Measurements from ENCODE around the gene PMEPA1.

The PMEPA1 gene

DNA sequence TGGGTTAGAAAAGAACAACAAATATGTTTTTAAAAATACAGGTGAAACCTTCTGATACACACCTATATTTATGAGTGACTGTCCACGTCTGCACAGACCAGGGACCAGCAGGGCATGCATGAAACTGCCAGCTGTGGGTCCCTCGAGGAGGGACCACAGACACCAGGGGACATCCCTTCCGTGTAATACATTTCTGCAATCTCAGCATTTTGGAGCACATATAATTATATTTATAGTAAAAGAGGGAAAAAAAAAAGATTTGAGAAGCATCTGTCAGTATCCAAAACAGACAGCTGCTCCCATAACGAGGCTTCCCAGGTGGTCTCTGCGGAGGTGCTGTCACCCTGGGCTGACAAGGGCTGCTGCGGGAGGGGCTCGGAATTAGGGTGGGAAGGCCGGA is 40.2 kb downstream of the PMEPA1 start:
- H3K36me3 ChIP-seq (ENCODE audit: control insufficient read depth in 2 of 2, insufficient read depth in 1 of 2, low read length in 2 of 2) = no peaks in the 10 kb centered on the region
- TF ChIP-seq KLF8 (tag by site-specific recombination; IDR thresholded peaks at IDR 0.05) (no peak), ZNF791 (tag by site-specific recombination; IDR thresholded peaks at IDR 0.05) (no peak), ZNF433 (tag by site-specific recombination; IDR thresholded peaks at IDR 0.05; ENCODE audit: low read depth) (no peak), ZNF132 (tag by site-specific recombination; IDR thresholded peaks at IDR 0.05; ENCODE audit: borderline replicate concordance) (no peak), ZBTB20 (tag by site-specific recombination; IDR thresholded peaks at IDR 0.05) (no peak), PRDM1 (tag by site-specific recombination; IDR thresholded peaks at IDR 0.05) (no peak), ZNF621 (tag by site-specific recombination; IDR thresholded peaks at IDR 0.05) (no peak), ZNF394 (tag by site-specific recombination; IDR thresholded peaks at IDR 0.05; ENCODE audit: borderline replicate concordance) (no peak)
- H3K4me1 ChIP-seq (ENCODE audit: control insufficient read depth, insufficient read depth, low read length) = no peaks in the 10 kb centered on the region
- ChIA-PET POLR2A (no interaction called here), CTCF (interaction anchor here (0.6 kb wide), 1 partner anchor 10 kb away, joined by 3 read pairs; no protein-coding TSS in a partner anchor)
- H3K27ac ChIP-seq (ENCODE audit: extremely low read depth, low read depth, low read length) = no peak overlapping the region
- H3K4me3 ChIP-seq (ENCODE audit: low read depth, low read length) = no peak overlapping the region
- no peaks in the 10 kb centered on the region for H3K9me3 ChIP-seq (ENCODE audit: control insufficient read depth, insufficient read depth, low read depth, low read length)

DNA sequence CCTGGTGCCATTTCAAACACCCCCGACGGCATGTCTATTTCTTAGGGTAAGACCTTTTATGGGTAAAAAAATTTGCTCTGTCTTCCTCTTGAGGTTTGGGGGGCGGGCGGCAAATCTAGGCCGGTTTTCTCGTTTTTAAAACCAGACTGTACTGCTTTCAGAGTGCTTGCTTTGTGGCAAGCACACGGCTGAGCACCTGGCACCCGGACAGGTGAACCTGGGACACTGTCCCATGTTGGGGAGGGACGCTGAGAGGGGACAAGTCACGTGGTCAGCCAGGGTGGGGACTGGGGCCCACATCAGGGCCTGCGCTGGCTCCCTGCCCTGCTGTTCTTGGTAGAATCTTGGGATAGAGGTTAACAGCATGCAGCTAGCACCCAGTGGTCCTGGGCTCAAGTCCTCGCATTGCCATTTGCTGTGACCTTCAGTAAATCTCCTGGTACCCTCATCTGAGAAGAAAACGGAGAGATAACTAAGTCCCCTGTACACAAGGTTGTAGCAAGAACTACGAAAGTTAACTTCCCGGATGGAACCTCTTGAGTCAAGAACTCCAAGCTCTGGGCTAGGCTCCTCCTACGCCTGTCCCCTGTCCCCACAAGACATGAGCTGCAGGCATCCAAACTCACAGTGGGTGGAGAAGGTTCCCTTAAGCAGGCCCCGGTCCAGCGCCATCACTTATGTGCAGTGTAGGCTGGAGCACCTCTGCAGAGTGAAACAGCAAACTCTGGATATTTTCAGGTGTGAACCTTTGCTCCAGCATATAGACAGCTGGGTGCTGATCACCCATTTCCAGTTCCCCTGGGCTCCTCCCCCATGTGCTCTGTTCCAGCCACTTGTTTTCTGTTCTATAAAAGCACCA is 41.7 kb downstream of the PMEPA1 start:
- no peaks in the 10 kb centered on the region for H3K4me1 ChIP-seq (ENCODE audit: control insufficient read depth, insufficient read depth, low read length)
- no peak for TF ChIP-seq ZNF561 (tag by site-specific recombination; IDR thresholded peaks at IDR 0.05; ENCODE audit: borderline replicate concordance)
- no peak for TF ChIP-seq ZNF658 (tag by site-specific recombination; IDR thresholded peaks at IDR 0.05)
- TF ChIP-seq, protein P1, sequence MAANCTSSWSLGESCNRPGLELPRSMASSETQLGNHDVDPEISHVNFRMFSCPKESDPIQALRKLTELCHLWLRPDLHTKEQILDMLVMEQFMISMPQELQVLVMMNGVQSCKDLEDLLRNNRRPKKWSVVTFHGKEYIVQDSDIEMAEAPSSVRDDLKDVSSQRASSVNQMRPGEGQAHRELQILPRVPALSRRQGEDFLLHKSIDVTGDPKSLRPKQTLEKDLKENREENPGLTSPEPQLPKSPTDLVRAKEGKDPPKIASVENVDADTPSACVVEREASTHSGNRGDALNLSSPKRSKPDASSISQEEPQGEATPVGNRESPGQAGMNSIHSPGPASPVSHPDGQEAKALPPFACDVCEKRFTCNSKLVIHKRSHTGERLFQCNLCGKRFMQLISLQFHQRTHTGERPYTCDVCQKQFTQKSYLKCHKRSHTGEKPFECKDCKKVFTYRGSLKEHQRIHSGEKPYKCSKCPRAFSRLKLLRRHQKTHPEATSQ (tag by site-specific recombination; IDR thresholded peaks at IDR 0.05) = no peak
- no peak overlapping the region for H3K4me3 ChIP-seq (ENCODE audit: low read depth, low read length)
- no peaks in the 10 kb centered on the region for H3K9me3 ChIP-seq (ENCODE audit: control insufficient read depth, insufficient read depth, low read depth, low read length)
- H3K36me3 ChIP-seq (ENCODE audit: control insufficient read depth in 2 of 2, insufficient read depth in 1 of 2, low read length in 2 of 2) = no peaks in the 10 kb centered on the region
- ChIA-PET CTCF (interaction anchor here (1.9 kb wide), 1 partner anchor 419 kb away, joined by 5 read pairs; no protein-coding TSS in a partner anchor), POLR2A (no interaction called here)
- H3K27ac ChIP-seq (ENCODE audit: extremely low read depth, low read depth, low read length) = no peak overlapping the region

DNA sequence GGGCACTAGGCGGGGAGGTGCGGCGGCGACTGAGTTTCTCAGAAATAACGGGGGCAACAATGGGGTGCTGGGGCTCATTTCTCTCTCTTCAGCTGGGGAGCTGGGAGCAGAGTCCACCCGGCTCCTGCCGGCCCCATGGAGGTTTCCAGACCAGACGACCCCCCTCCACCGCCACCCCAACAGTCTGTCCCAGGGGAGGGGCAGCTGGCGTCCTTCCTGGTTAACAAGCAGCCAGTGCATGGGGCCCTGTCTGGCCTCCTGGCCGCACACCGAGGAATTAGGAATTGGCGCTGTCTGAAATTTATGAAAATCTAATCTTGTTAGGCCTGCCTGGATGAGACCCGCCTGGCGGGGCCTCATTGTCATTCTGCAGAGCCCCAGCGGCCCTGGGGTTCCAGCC is 42.4 kb downstream of the PMEPA1 start:
- Histone ChIP-seq H3K9me3 (ENCODE audit: control insufficient read depth, insufficient read depth, low read depth, low read length) (no peaks in the 10 kb centered on the region), H3K36me3 (ENCODE audit: control insufficient read depth in 2 of 2, insufficient read depth in 1 of 2, low read length in 2 of 2) (no peaks in the 10 kb centered on the region), H3K4me3 (ENCODE audit: low read depth, low read length) (no peak overlapping the region), H3K27ac (ENCODE audit: extremely low read depth, low read depth, low read length) (no peak overlapping the region), H3K4me1 (ENCODE audit: control insufficient read depth, insufficient read depth, low read length) (no peaks in the 10 kb centered on the region)
- ChIA-PET CTCF (interaction anchor here (1.9 kb wide), 1 partner anchor 420 kb away, joined by 5 read pairs; no protein-coding TSS in a partner anchor), POLR2A (no interaction called here)
- no peak for TF ChIP-seq ZNF473 (tag by site-specific recombination; IDR thresholded peaks at IDR 0.05)
- TF ChIP-seq ZNF777 (tag by site-specific recombination; IDR thresholded peaks at IDR 0.05; ENCODE audit: borderline replicate concordance) = no peak

DNA sequence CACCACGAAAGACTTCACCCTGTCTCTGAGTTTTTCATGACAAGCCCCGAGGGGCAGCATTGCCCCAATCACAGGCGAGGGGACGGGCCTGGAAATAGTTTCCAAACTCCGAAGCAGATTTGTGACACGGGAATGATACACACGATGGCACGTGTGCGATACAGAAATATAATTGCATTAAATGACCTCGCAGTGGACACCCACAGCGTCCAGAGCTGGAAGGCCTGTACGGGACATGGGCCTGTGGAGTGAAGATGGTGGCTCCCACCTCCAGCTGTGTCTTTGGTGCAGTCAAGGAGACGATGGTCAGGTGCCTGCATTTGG is 43.0 kb downstream of the PMEPA1 start:
- H3K4me3 ChIP-seq (ENCODE audit: low read depth, low read length) = no peak overlapping the region
- H3K4me1 ChIP-seq (ENCODE audit: control insufficient read depth, insufficient read depth, low read length) = no peaks in the 10 kb centered on the region
- no peaks in the 10 kb centered on the region for H3K9me3 ChIP-seq (ENCODE audit: control insufficient read depth, insufficient read depth, low read depth, low read length)
- no peak overlapping the region for H3K27ac ChIP-seq (ENCODE audit: extremely low read depth, low read depth, low read length)
- no peaks in the 10 kb centered on the region for H3K36me3 ChIP-seq (ENCODE audit: control insufficient read depth in 2 of 2, insufficient read depth in 1 of 2, low read length in 2 of 2)
- ChIA-PET POLR2A (no interaction called here), CTCF (no interaction called here)
- no peak for TF ChIP-seq ZNF785 (tag by site-specific recombination; IDR thresholded peaks at IDR 0.05)
- TF ChIP-seq ZNF311 (tag by site-specific recombination; IDR thresholded peaks at IDR 0.05; ENCODE audit: borderline replicate concordance) = no peak
- TF ChIP-seq, protein P2, sequence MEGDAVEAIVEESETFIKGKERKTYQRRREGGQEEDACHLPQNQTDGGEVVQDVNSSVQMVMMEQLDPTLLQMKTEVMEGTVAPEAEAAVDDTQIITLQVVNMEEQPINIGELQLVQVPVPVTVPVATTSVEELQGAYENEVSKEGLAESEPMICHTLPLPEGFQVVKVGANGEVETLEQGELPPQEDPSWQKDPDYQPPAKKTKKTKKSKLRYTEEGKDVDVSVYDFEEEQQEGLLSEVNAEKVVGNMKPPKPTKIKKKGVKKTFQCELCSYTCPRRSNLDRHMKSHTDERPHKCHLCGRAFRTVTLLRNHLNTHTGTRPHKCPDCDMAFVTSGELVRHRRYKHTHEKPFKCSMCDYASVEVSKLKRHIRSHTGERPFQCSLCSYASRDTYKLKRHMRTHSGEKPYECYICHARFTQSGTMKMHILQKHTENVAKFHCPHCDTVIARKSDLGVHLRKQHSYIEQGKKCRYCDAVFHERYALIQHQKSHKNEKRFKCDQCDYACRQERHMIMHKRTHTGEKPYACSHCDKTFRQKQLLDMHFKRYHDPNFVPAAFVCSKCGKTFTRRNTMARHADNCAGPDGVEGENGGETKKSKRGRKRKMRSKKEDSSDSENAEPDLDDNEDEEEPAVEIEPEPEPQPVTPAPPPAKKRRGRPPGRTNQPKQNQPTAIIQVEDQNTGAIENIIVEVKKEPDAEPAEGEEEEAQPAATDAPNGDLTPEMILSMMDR (tag by site-specific recombination; IDR thresholded peaks at IDR 0.05) = no peak
- TF ChIP-seq GLI4 (tag by site-specific recombination; IDR thresholded peaks at IDR 0.05) = no peak
- TF ChIP-seq, protein P3, sequence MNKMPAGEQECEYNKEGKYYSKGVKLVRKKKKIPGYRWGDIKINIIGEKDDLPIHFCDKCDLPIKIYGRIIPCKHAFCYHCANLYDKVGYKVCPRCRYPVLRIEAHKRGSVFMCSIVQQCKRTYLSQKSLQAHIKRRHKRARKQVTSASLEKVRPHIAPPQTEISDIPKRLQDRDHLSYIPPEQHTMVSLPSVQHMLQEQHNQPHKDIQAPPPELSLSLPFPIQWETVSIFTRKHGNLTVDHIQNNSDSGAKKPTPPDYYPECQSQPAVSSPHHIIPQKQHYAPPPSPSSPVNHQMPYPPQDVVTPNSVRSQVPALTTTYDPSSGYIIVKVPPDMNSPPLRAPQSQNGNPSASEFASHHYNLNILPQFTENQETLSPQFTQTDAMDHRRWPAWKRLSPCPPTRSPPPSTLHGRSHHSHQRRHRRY (tag by site-specific recombination; IDR thresholded peaks at IDR 0.05) = no peak
- no peak for TF ChIP-seq SP7 (tag by site-specific recombination; IDR thresholded peaks at IDR 0.05)
- TF ChIP-seq BCL11B (tag by site-specific recombination; IDR thresholded peaks at IDR 0.05; ENCODE audit: low read depth) = no peak
- no peak for TF ChIP-seq HOXC10 (CRISPR knock-in tag; IDR thresholded peaks at IDR 0.05)
- TF ChIP-seq, protein P4, sequence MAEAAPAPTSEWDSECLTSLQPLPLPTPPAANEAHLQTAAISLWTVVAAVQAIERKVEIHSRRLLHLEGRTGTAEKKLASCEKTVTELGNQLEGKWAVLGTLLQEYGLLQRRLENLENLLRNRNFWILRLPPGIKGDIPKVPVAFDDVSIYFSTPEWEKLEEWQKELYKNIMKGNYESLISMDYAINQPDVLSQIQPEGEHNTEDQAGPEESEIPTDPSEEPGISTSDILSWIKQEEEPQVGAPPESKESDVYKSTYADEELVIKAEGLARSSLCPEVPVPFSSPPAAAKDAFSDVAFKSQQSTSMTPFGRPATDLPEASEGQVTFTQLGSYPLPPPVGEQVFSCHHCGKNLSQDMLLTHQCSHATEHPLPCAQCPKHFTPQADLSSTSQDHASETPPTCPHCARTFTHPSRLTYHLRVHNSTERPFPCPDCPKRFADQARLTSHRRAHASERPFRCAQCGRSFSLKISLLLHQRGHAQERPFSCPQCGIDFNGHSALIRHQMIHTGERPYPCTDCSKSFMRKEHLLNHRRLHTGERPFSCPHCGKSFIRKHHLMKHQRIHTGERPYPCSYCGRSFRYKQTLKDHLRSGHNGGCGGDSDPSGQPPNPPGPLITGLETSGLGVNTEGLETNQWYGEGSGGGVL (tag by site-specific recombination; IDR thresholded peaks at IDR 0.05) = no peak
